Pancreas (tissue), 10 donors: Measurements from ENCODE around the gene STAG2. TPM values are rescaled to one million over a fixed set of nuclear protein-coding genes. Genes with fewer than 3 reads are reported as not detected.
A peak's percentile ranks its signal among the peaks of the same experiment; 100 is the strongest.

Source experiments
- ATAC-seq, 4 donors: fragments of 200-7000 bp; cut with Tn5 transposase; one replicate each; pipeline versions ENCODE4 v1.8.0 to v1.9.1; 2020; ENCODE audit warnings: mild to moderate bottlenecking in 4 of 4, moderate library complexity in 4 of 4
- DNase-seq, 6 donors: peaks; one replicate each; pipeline ENCODE4 v3.0.0-alpha.2; 2020
- FAIRE-seq: peaks from 2 replicates; lab custom pipeline; 2012; peaks lifted over from hg19 to GRCh38; lab: Jason Lieb, UNC
- H3K27ac ChIP-seq, 4 donors: fragments of 200-600 bp; sonication (generic); 1 replicate in 3 of 4; 2 replicates in 1 of 4; pipeline versions ENCODE4 v1.5.0 to v1.8.0; 2020
- H3K27me3 ChIP-seq, 4 donors: fragments of 200-600 bp; one replicate each; pipeline ENCODE4 v1.8.0; 2021
- H3K36me3 ChIP-seq, 3 donors: fragments of 200-600 bp; sonication (generic) in 1 of 3; one replicate each; pipeline versions ENCODE4 v1.5.0 to v1.8.0; 2020 to 2021
- H3K4me1 ChIP-seq, 3 donors: fragments of 200-600 bp; one replicate each; pipeline ENCODE4 v1.8.0; 2021
- H3K4me3 ChIP-seq, 4 donors: fragments of 200-600 bp; sonication (generic) in 2 of 4; one replicate each; pipeline versions ENCODE4 v1.5.0 to v1.8.0; 2020 to 2021
- H3K9me3 ChIP-seq, 4 donors: fragments of 200-600 bp; one replicate each; pipeline ENCODE4 v1.8.0; 2021
- WGBS, 2 donors: extraction: QIAGEN DNeasy Blood & Tissue Kit; methylation state at CpG; one replicate each; pipeline ENCODE4 v1.1.7; 2013; 5-methylcytosine and 5-hydroxymethylcytosine counted together
- intact Hi-C, 3 donors: fragments of 100-400 bp; cut with DNase I; formaldehyde crosslinking; loops; one replicate each; pipeline versions ENCODE4 v1.11.1 to v1.14.2; 2022
- polyA plus RNA-seq, 2 donors: library from polyadenylated mRNA; stranded (reverse); fragments of 200-250 nt; gene quantifications; one replicate each; pipeline ENCODE4 v1.2.3, GENCODE V29; 2013
- total RNA-seq, 6 donors: library from RNA; stranded (reverse); fragmentation: NEBNext Ultra II Directional in 4 of 6; extraction: Animal tissue kit (Norgen Biotek cat#: 25700) in 4 of 6; gene quantifications; one replicate each; pipeline versions ENCODE4 v1.2.1 to v1.2.4, GENCODE V29; 2021 to 2023
- TF ChIP-seq, protein P1 (sequence below), 4 donors: fragments of 200-600 bp; sonication (generic) in 3 of 4; IDR thresholded peaks; one replicate each; pipeline versions ENCODE4 v1.5.0 to v1.8.0; 2021; ENCODE audit warnings: antibody characterized with exemption in 4 of 4
- donor health status: healthy with polysubstance abuse.
- donor health status: DM: no; HTN: no; CAD: no; lungs with moderate emphysema.
- donor health status: DM: no; HTN: no; CAD: no.
- donor health status: control.
- donor health status: control.
- donor health status: Bipolar disorder and iron deficiency.
- donor health status: DM: yes; HTN: yes; CAD: no.
- donor health status: DM: no; HTN: no; CAD: no.
- donor health status: DM: no; HTN: no; CAD: no.
- donor health status: DM: yes; HTN: yes; CAD: no.

STAG2 gene
- total RNA-seq (10 to 100 TPM; 27.5 to 42.8 (median 29.7) TPM), polyA plus RNA-seq (10 to 100 TPM in 1 of 2 donors, 1 to 10 TPM in 1; 7.1 to 16.2 TPM)

DNA sequence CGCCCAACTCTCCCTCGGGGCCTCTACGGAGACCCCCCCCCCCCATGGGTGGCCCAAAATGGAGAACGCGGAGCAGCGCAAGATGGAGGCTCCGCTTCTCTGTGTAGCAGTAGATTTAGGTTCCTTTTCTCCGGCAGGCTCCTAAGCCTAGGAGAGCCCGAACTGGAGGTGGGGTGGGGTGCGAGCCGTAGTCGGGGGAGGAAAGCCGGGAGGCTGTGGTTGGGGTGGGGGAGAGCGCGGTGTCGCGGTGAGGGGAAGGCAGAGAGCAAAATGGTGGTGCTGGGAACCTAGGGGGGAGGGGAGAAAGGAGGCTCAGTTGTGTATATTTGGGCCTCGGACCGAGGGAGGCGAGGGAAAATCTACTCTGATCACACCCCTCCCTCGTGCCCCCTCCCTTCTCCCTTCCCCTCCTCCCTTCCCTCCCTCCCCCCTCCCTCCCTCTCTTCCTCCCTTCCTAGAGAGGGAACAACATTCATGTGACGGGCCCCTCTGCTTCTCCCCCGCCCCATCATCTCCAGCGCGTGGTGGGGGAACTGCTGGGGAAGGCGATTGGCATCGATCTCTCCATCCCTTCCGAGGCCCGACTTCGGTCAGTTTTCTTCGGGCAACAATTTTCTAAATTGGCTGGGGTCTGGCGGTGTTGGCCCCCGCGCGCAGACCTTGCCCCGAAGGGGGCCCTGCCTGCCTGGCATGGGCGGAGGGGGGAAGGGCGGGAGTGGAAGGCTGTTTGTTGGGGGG is at the start of gene STAG2:
Gene STAG2, plus strand, starts transcription at position 439 of the 738 bp plus-strand sequence. CDS start 60,922 bp downstream, outside the sequence.
- 0 to 34% methylated on average over 31 to 35 of the region's 38 CpGs for WGBS, 2 donors
- TF ChIP-seq, protein P1, sequence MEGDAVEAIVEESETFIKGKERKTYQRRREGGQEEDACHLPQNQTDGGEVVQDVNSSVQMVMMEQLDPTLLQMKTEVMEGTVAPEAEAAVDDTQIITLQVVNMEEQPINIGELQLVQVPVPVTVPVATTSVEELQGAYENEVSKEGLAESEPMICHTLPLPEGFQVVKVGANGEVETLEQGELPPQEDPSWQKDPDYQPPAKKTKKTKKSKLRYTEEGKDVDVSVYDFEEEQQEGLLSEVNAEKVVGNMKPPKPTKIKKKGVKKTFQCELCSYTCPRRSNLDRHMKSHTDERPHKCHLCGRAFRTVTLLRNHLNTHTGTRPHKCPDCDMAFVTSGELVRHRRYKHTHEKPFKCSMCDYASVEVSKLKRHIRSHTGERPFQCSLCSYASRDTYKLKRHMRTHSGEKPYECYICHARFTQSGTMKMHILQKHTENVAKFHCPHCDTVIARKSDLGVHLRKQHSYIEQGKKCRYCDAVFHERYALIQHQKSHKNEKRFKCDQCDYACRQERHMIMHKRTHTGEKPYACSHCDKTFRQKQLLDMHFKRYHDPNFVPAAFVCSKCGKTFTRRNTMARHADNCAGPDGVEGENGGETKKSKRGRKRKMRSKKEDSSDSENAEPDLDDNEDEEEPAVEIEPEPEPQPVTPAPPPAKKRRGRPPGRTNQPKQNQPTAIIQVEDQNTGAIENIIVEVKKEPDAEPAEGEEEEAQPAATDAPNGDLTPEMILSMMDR (IDR thresholded peaks at IDR 0.05) = no peak
- intact Hi-C loops = no loop called here
- Histone ChIP-seq H3K9me3 (no peaks in the 10 kb centered on the region), H3K27ac (peak within 1 kb of the TSS; percentile 89 to 99 (median 94)), H3K27me3 (peaks cover 0 to 6% (median 0%) of the 10 kb centered on the region in 4 donors), H3K36me3 (no peaks in the 10 kb centered on the region), H3K4me3 (peak within 1 kb of the TSS; percentile 29 to 55 (median 50)), H3K4me1 (peaks cover 0 to 14% (median 0%) of the 10 kb centered on the region in 3 donors)
- peak; percentile 55 to 83 (median 68) for DNase-seq
- ATAC-seq = peak; percentile 45 to 62 (median 57)
- FAIRE-seq = no peak

GRCh38 chrX:123917069-123917468 is 44.4 kb upstream of the STAG2 start:
- intact Hi-C loops = no loop called here
- Histone ChIP-seq H3K27me3 (no peaks in the 10 kb centered on the region), H3K4me3 (no peak overlapping the region), H3K4me1 (peaks cover 7 to 10% (median 9%) of the 10 kb centered on the region in 3 donors), H3K9me3 (no peaks in the 10 kb centered on the region), H3K27ac (peak overlapping the region in 2 of 4 donors; percentile 65 to 67), H3K36me3 (no peaks in the 10 kb centered on the region)
- FAIRE-seq (no peak), ATAC-seq (peak in 2 of 4 donors; percentile 14 to 30), DNase-seq (no peak)
- TF ChIP-seq, protein P1 (IDR thresholded peaks at IDR 0.05) = no peak

- peaks cover 7 to 10% (median 9%) of the 10 kb centered on the region in 3 donors for H3K4me1 ChIP-seq
- WGBS, 2 donors = 22 to 34% methylated on average over 4 of the region's 4 CpGs
- H3K4me3 ChIP-seq = no peak overlapping the region
- TF ChIP-seq, protein P1 (IDR thresholded peaks at IDR 0.05) = no peak
- FAIRE-seq (peak; percentile 86), DNase-seq (no peak), ATAC-seq (peak; percentile 73 to 82 (median 77))
- H3K9me3 ChIP-seq = no peaks in the 10 kb centered on the region
- intact Hi-C loops = no loop called here
- peak overlapping the region in 2 of 4 donors; percentile 65 to 67 for H3K27ac ChIP-seq
- no peaks in the 10 kb centered on the region for H3K27me3 ChIP-seq
- no peaks in the 10 kb centered on the region for H3K36me3 ChIP-seq
These were observed 43.3 kb upstream of the STAG2 start for GRCh38 chrX:123918106-123918721.

DNA sequence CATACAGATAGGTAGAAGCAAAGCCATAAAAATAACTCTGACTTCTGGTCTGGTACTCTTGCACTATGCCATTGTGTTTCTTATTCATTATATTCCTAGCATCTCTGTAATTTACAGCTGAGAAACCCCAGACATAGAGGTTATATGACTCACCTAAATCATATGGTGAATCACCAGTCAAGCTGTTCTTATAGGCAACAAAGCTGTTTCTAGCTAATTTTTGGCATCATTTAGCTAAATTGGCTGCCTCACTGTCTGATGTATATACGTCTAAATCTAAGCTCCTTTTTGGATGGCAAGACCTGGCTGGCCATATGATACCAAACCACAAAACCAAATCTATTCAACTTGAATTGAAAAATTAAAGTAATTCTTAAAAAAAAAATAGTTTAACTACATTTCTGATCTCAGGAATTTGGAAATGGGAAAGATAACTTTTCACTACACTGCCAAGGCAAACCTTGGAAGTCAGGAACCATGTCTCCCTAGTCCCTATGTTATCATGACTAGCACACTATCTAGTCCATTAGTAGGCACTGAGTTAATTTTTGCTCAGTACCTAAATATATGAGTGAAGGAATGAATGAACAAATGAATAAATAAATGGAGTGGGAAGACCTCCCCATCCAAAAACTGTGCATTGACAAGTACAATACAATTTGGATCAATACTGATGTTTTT is 41.3 kb upstream of the STAG2 start:
- TF ChIP-seq, protein P1 (IDR thresholded peaks at IDR 0.05) = no peak
- intact Hi-C loops = no loop called here
- DNase-seq = no peak
- peak in 1 of 4 donors; percentile 20 for ATAC-seq
- Histone ChIP-seq H3K27ac (no peak overlapping the region), H3K4me1 (peaks cover 7 to 10% (median 9%) of the 10 kb centered on the region in 3 donors), H3K36me3 (no peaks in the 10 kb centered on the region), H3K27me3 (no peaks in the 10 kb centered on the region), H3K4me3 (no peak overlapping the region), H3K9me3 (no peaks in the 10 kb centered on the region)
- FAIRE-seq = no peak
- WGBS, 2 donors = 0 to 64% methylated on average over 1 of the region's 1 CpG
